GM12878 (cell line): ENCODE measurements around the gene SUPT7L. TPM values are rescaled to one million over a fixed set of nuclear protein-coding genes. Genes with fewer than 3 reads are reported as not detected.

ENCODE experiments used
- ATAC-seq: fragments of 200-7000 bp; cut with Tn5 transposase; 3 replicates; pipeline ENCODE4 v1.9.1; 2020; ENCODE audit warnings: mild to moderate bottlenecking, moderate library complexity
- BruUV-seq: library from RNA; stranded (reverse); fragments of 400-500 nt; replicated peaks from 2 replicates; lab custom pipeline; 2021; lab: Mats Ljungman, UMichigan
- CTCF ChIA-PET: fragments of 300-600 bp; sonication (Branson Sonifier 250); formaldehyde crosslinking; extraction: SDS; loops from one replicate; lab custom pipeline; 2021; ENCODE audit warnings: inconsistent platforms; lab: Yijun Ruan, JAX
- POLR2A ChIA-PET: fragments of 350-600 bp; formaldehyde crosslinking; extraction: SDS; loops from one replicate; lab custom pipeline; 2021; ENCODE audit warnings: inconsistent platforms; lab: Charles Lee
- RAD21 ChIA-PET: fragments of 300-600 bp; sonication (Branson Sonifier 250); formaldehyde crosslinking; loops from one replicate; lab custom pipeline; 2023; ENCODE audit warnings: antibody characterized with exemption; ENCODE audit not compliant: unreplicated experiment; lab: Charles Lee
- SMC1A ChIA-PET: fragments of 300-600 bp; sonication (Branson Sonifier 250); formaldehyde crosslinking; loops from one replicate; lab custom pipeline; 2023; ENCODE audit not compliant: unreplicated experiment, uncharacterized antibody; lab: Charles Lee
- DNase-seq: peaks from one replicate; pipeline ENCODE4 v3.0.0-alpha.2; 2011; ENCODE audit warnings: low read depth, low spot score
- FAIRE-seq: peaks from 3 replicates; lab custom pipeline; 2011; peaks lifted over from hg19 to GRCh38; lab: Jason Lieb, UNC
- H2AFZ ChIP-seq: 2 replicates; pipeline ENCODE4 v1.6.0; 2011; ENCODE audit warnings: low read depth, low read length, control low read depth; ENCODE audit not compliant: control insufficient read depth
- H3K27ac ChIP-seq: 2 replicates; pipeline ENCODE4 v1.5.1; 2011; ENCODE audit warnings: control low read depth; ENCODE audit not compliant: control insufficient read depth, insufficient read depth
- H3K27me3 ChIP-seq, 2 experiments: replicated peaks in 1 of 2; 2 replicates each; pipeline versions ENCODE4 v1.6.0 to v1.6.1; 2011; ENCODE audit warnings: low read length in 1 of 2; ENCODE audit not compliant: control insufficient read depth in 2 of 2, insufficient read depth in 2 of 2
- H3K36me3 ChIP-seq, 2 experiments: 2 replicates each; pipeline ENCODE4 v1.5.1; 2011; ENCODE audit warnings: low read length in 1 of 2; ENCODE audit not compliant: control insufficient read depth in 2 of 2, insufficient read depth in 2 of 2
- H3K4me1 ChIP-seq: 2 replicates; pipeline ENCODE4 v1.6.1; 2011; ENCODE audit warnings: mild to moderate bottlenecking, low read length, moderate library complexity, mixed read lengths; ENCODE audit not compliant: control insufficient read depth, insufficient read depth
- H3K4me2 ChIP-seq: 2 replicates; pipeline ENCODE4 v1.6.0; 2011; ENCODE audit warnings: control low read depth; ENCODE audit not compliant: control insufficient read depth, insufficient read depth
- H3K4me3 ChIP-seq: fragments of 200-600 bp; sonication (generic); 2 replicates; pipeline ENCODE4 v1.5.1; 2016
- H3K79me2 ChIP-seq: 2 replicates; pipeline ENCODE4 v1.6.0; 2011; ENCODE audit warnings: low read length; ENCODE audit not compliant: control insufficient read depth, insufficient read depth
- H3K9ac ChIP-seq: 2 replicates; pipeline ENCODE4 v1.8.0; 2011; ENCODE audit warnings: low read length, control low read depth, mixed read lengths; ENCODE audit not compliant: control insufficient read depth, insufficient read depth
- H3K9me3 ChIP-seq: replicated peaks from 3 replicates; pipeline ENCODE4 v1.5.1; 2011; ENCODE audit warnings: mild to moderate bottlenecking, low read length; ENCODE audit not compliant: control insufficient read depth, insufficient read depth
- H4K20me1 ChIP-seq: 2 replicates; pipeline ENCODE4 v1.6.0; 2011; ENCODE audit not compliant: control insufficient read depth, insufficient read depth
- EGR1 ChIP-seq, 2 experiments: IDR thresholded peaks; 1 replicate in 1 of 2; 2 replicates in 1 of 2; pipeline ENCODE4 v1.6.1; 2011 to 2012; ENCODE audit warnings: low read depth in 2 of 2, low read length in 2 of 2, borderline replicate concordance in 1 of 2, mild to moderate bottlenecking in 1 of 2, moderate library complexity in 1 of 2
- HDGF ChIP-seq: fragments of 450-650 bp; IDR thresholded peaks from 2 replicates; pipeline ENCODE4 v1.6.1; 2016; ENCODE audit warnings: antibody characterized with exemption
- JUNB ChIP-seq: IDR thresholded peaks from 2 replicates; pipeline ENCODE4 v1.6.1; 2016; ENCODE audit warnings: antibody characterized with exemption, mild to moderate bottlenecking
- KAT2A ChIP-seq: conservative IDR thresholded peaks from 2 replicates; pipeline ENCODE4 v1.6.1; 2011; ENCODE audit warnings: low read depth, low read length; ENCODE audit not compliant: control insufficient read depth
- MAX ChIP-seq: IDR thresholded peaks from 2 replicates; pipeline ENCODE4 v1.6.1; 2012; ENCODE audit warnings: low read depth, low read length, improper control_type of control experiment
- NFYA ChIP-seq: IDR thresholded peaks from 2 replicates; pipeline ENCODE4 v1.6.1; 2011; ENCODE audit warnings: low read depth, mild to moderate bottlenecking, low read length, improper control_type of control experiment, borderline replicate concordance
- POLR2AphosphoS5 ChIP-seq: IDR thresholded peaks from 2 replicates; pipeline ENCODE4 v1.6.1; 2011; ENCODE audit warnings: mild to moderate bottlenecking, low read length, inconsistent platforms
- PRDM15 ChIP-seq: fragments of 450-650 bp; formaldehyde crosslinking; IDR thresholded peaks from 2 replicates; pipeline ENCODE4 v1.4.0; 2020; ENCODE audit warnings: mild to moderate bottlenecking, moderate library complexity
- RB1 ChIP-seq: fragments of 450-650 bp; formaldehyde crosslinking; IDR thresholded peaks from 2 replicates; pipeline ENCODE4 v1.6.1; 2017; ENCODE audit warnings: mild to moderate bottlenecking, borderline replicate concordance
- ZNF274 ChIP-seq: IDR thresholded peaks from one replicate; pipeline ENCODE4 v1.8.0; 2011; ENCODE audit not compliant: insufficient read length, insufficient read depth
- ZZZ3 ChIP-seq: IDR thresholded peaks from 2 replicates; pipeline ENCODE4 v1.6.1; 2011; ENCODE audit warnings: low read depth; ENCODE audit not compliant: control insufficient read depth, insufficient read length
- in situ Hi-C: fragments of 300-500 bp; cut with MboI; formaldehyde crosslinking; loops from 9 replicates; pipeline ENCODE4 v1.14.3; 2018; ENCODE audit warnings: mixed read lengths
- intact Hi-C: fragments of 100-400 bp; cut with micrococcal nuclease; formaldehyde crosslinking; loops from one replicate; pipeline ENCODE4 v1.14.2; 2022; ENCODE audit not compliant: unreplicated experiment
- polyA plus RNA-seq, 11 experiments: library from polyadenylated mRNA; depleted of rRNA in 4 of 11; unstranded in 6 of 11; stranded (reverse) in 5 of 11; fragments of >200 nt; fragmentation: Nextera tagmentation in 4 of 11; fragmentation: Illumina TruSeq in 1 of 11; extraction: Ambion mirVana in 4 of 11; extraction: Trizol in 1 of 11; gene quantifications; 1 replicate in 1 of 11; 2 replicates in 10 of 11; pipeline versions ENCODE4 v1.2.1 to v1.2.3, GENCODE V29; 2011 to 2016; ENCODE audit warnings: inconsistent platforms in 2 of 11, missing spikeins in 2 of 11, low read depth in 1 of 11
- total RNA-seq, 4 experiments: library from RNA; depleted of rRNA in 3 of 4; stranded (reverse); fragments of >200 nt in 3 of 4; fragmentation: Illumina TruSeq in 1 of 4; extraction: Trizol in 1 of 4; gene quantifications; 2 replicates each; pipeline versions ENCODE4 v1.2.1 to v1.2.3, GENCODE V29; 2013 to 2021
- TF ChIP-seq, protein P1 (sequence below), 3 experiments: IDR thresholded peaks in 2 of 3; conservative IDR thresholded peaks in 1 of 3; 2 replicates each; pipeline ENCODE4 v1.5.1; 2011; ENCODE audit warnings: low read depth in 3 of 3, low read length in 3 of 3, mild to moderate bottlenecking in 3 of 3, control low read depth in 2 of 3, moderate library complexity in 2 of 3, inconsistent platforms in 1 of 3, mixed read lengths in 1 of 3; ENCODE audit not compliant: control insufficient read depth in 2 of 3, insufficient read depth in 1 of 3; ENCODE audit errors: extremely low read depth in 1 of 3

The SUPT7L gene
- total and polyA plus RNA-seq, 10 of the 15 experiments (the other 5 are each of a cell fraction or from before 2014, with no cell fraction given) = 10.2 to 43.7 (median 21.3) TPM

DNA sequence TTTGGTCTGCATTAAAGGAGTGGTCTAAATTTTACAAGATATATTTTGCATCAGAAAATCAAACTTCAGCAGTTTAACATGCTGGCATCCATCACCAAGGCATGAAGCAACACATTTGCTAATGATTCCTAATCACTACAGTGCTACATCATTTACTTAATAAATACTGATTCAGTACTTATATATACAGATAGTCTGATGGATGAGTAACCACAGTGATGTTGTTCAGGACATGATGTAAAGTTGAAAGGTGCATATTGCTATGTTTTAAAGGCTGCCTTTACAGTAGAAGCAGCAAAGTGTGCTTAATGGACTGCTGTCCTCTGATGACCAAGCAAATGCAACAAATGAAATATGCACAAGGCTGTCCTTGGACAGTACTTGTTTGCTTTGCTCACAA lies 11.1 kb downstream of the SUPT7L start:
- intact Hi-C loops (no loop called here), in situ Hi-C loops (no loop called here)
- CTCF ChIA-PET = interaction anchor here (3.1 kb wide), 1 partner anchor 31 kb away, joined by 16 read pairs; no protein-coding TSS in a partner anchor
- H3K27ac ChIP-seq = no peak overlapping the region
- no peaks in the 10 kb centered on the region for H3K4me1 ChIP-seq
- H3K4me3 ChIP-seq = no peak overlapping the region
- no TSS peak for BruUV-seq
- SMC1A ChIA-PET = no interaction called here
- no peak for DNase-seq
- H2AFZ ChIP-seq = no peak overlapping the region
- FAIRE-seq = no peak
- TF ChIP-seq RB1 = no peak
- TF ChIP-seq JUNB = no peak
- no peak for TF ChIP-seq PRDM15 (CRISPR knock-in tag)
- no peak for TF ChIP-seq HDGF
- TF ChIP-seq, protein P1, sequence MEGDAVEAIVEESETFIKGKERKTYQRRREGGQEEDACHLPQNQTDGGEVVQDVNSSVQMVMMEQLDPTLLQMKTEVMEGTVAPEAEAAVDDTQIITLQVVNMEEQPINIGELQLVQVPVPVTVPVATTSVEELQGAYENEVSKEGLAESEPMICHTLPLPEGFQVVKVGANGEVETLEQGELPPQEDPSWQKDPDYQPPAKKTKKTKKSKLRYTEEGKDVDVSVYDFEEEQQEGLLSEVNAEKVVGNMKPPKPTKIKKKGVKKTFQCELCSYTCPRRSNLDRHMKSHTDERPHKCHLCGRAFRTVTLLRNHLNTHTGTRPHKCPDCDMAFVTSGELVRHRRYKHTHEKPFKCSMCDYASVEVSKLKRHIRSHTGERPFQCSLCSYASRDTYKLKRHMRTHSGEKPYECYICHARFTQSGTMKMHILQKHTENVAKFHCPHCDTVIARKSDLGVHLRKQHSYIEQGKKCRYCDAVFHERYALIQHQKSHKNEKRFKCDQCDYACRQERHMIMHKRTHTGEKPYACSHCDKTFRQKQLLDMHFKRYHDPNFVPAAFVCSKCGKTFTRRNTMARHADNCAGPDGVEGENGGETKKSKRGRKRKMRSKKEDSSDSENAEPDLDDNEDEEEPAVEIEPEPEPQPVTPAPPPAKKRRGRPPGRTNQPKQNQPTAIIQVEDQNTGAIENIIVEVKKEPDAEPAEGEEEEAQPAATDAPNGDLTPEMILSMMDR (IDR thresholded peaks at IDR 0.05 in 2 of 3, conservative IDR thresholded peaks at IDR 0.05 in 1 of 3; ENCODE audit: control insufficient read depth in 2 of 3, extremely low read depth in 1 of 3, insufficient read depth in 1 of 3, low read depth in 3 of 3, low read length in 3 of 3) = no peak
- no peak for TF ChIP-seq POLR2AphosphoS5
- TF ChIP-seq ZNF274 = no peak
- no peak for TF ChIP-seq ZZZ3
- TF ChIP-seq MAX = no peak
- TF ChIP-seq KAT2A = no peak
- TF ChIP-seq NFYA = no peak
- no peak for TF ChIP-seq EGR1 (IDR thresholded peaks at IDR 0.05; ENCODE audit: borderline replicate concordance in 1 of 2, low read depth in 2 of 2, low read length in 2 of 2)
- no peaks in the 10 kb centered on the region for H3K9me3 ChIP-seq
- H3K4me2 ChIP-seq = no peak overlapping the region
- no peaks in the 10 kb centered on the region for H4K20me1 ChIP-seq
- H3K27me3 ChIP-seq = no peaks in the 10 kb centered on the region
- no peak overlapping the region for H3K9ac ChIP-seq
- ATAC-seq = no peak
- no peaks in the 10 kb centered on the region for H3K79me2 ChIP-seq
- H3K36me3 ChIP-seq = peaks cover 2 to 39% of the 10 kb centered on the region in 2 experiments
- POLR2A ChIA-PET = no interaction called here
- RAD21 ChIA-PET = no interaction called here
